A549 treated with dexamethasone at 1 μM for 4 hours (cell line): ENCODE results near the gene TRA2A. TPM values are rescaled to one million over a fixed set of nuclear protein-coding genes. Genes with fewer than 3 reads are reported as not detected.

Experiments used
- total RNA-seq: library from RNA; stranded (reverse); fragments of 200-300 nt; extraction: Qiagen RNA extraction; gene quantifications from 5 replicates; pipeline ENCODE4 v1.2.3, GENCODE V29; 2022

TRA2A gene
- 75.6 to 84.8 TPM (median 80.0 TPM) in 5 replicates for total RNA-seq

DNA sequence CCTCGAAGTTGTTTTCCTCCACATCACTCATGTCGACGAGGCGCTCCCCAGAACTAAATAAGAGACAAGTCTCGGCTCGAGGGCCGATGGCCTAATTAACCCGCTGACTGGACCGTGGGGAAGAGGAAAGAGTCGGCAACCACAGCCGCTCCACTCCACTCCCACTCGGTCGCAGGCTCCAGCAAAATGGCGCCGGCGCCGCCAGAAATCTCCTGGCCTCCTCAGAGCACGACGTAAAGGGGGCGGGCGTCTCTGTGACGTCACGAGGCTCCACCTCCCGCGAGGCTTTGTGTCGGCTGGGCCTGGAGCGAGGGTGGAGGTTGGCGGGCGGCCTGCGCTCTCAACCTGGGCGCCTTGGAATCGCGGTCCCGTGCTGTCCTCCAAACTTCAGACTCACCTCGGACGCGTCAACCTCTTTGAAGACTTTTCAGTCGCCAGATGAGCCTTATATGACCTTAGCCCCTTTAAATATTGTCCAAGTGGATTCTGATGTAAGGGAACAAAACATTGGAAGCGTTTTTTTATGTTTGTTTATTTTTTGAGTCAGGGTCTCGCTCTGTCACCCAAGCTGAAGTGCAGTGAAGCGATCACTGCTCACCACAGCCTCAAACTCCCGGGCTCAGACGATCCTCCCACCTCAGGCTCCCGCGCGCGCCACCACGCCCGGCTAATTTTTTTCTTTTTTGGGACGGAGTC is at the start of gene TRA2A:
TRA2A (minus strand) TSS at position 188 of the 696 bp plus-strand sequence; CDS start at position 31, 157 bp downstream.

DNA sequence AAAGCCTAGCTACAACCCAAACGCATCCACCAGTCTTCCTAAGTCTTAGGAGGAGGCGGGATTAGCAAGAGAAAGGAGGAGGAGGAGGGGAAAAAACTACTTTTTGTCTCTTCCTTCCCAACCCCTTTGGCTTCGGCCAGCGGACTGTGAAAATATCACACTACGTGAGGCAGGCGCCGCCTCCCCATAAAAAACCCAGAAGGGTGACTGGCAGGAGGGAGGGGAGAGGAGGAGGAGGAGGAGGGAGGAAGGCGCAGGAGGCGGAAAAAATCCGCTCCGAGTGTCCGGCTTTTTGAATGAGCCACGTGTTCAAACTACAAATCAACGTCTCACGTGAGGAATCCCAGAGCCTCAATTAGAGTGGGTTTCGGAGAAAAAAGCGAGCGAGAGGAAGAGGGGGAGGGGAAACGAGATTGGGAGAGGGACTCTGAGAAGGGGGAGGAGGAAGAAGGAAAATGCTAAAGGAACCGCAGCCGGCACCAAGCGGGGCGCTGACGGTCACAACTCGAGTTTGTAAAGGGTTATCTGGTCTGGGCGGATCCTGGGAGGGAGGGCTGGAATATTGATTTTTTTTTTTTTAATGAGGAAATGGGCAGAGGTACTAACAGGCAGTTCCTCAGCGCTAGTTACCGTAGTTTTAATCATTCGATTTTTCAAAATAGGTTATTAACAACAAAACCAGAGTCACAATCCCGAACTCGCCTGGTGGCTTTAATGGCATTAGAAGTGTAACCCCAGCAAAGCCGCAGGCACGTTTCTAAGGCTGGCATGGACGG is 61.3 kb downstream of the TRA2A start, which contains the start of gene IGF2BP3:
IGF2BP3 (minus strand) TSS at position 162 of the 776 bp plus-strand sequence. CDS start 381 bp downstream, outside the sequence.

Other genes starting within 250 kb of the TRA2A start
- 73.8 to 98.3 TPM (median 88.2 TPM) in 5 replicates for gene MALSU1, start 232.6 kb downstream of the TRA2A start, total RNA-seq
- 27.4 to 38.9 TPM (median 32.5 TPM) in 5 replicates for gene IGF2BP3, start 61.5 kb downstream of the TRA2A start, total RNA-seq
- gene CCDC126, start 65.4 kb upstream of the TRA2A start, total RNA-seq = 3.0 to 4.2 TPM (median 3.6 TPM) in 5 replicates
- 0.25 to 0.67 TPM (median 0.34 TPM) in 5 replicates for gene FAM221A, start 148.2 kb upstream of the TRA2A start, total RNA-seq
- gene STK31, start 178.2 kb upstream of the TRA2A start, total RNA-seq = 0.59 to 0.90 TPM (median 0.80 TPM) in 5 replicates